Heart left ventricle (tissue), 16 donors: ENCODE data around the gene GATA6. TPM values are rescaled to one million over a fixed set of nuclear protein-coding genes. Genes with fewer than 3 reads are reported as not detected.
"Not testable (repeated sequence)": the region's sequence is repeated elsewhere in the genome, so short reads cannot be mapped to it uniquely, and the experiment has no call there.

Experiments used
- ATAC-seq, 4 donors: fragments of 200-7000 bp; cut with Tn5 transposase; one replicate each; pipeline ENCODE4 v1.9.1; 2020 to 2022; ENCODE audit warnings: moderate library complexity in 4 of 4, mild to moderate bottlenecking in 3 of 4, moderate number of reproducible peaks in 1 of 4
- DNase-seq, 5 donors: peaks; one replicate each; pipeline ENCODE4 v3.0.0-alpha.2; 2020
- H3K27ac ChIP-seq, 12 donors: fragments of 200-600 bp; sonication (generic) in 4 of 12; one replicate each; pipeline versions ENCODE4 v1.5.0 to v1.8.0; 2016 to 2022; ENCODE audit warnings: mild to moderate bottlenecking in 2 of 12
- H3K27me3 ChIP-seq, 9 donors: fragments of 200-600 bp; sonication (generic) in 2 of 9; one replicate each; pipeline versions ENCODE4 v1.5.1 to v1.8.0; 2016 to 2022; ENCODE audit warnings: mild to moderate bottlenecking in 3 of 9
- H3K36me3 ChIP-seq, 9 donors: fragments of 200-600 bp; sonication (generic) in 2 of 9; one replicate each; pipeline versions ENCODE4 v1.5.0 to v1.8.0; 2018 to 2022; ENCODE audit warnings: mild to moderate bottlenecking in 2 of 9
- H3K4me1 ChIP-seq, 12 donors: fragments of 200-600 bp; sonication (generic) in 4 of 12; one replicate each; pipeline versions ENCODE4 v1.5.0 to v1.8.0; 2016 to 2022; ENCODE audit warnings: mild to moderate bottlenecking in 3 of 12
- H3K4me3 ChIP-seq, 12 donors: fragments of 200-600 bp; sonication (generic) in 4 of 12; one replicate each; pipeline versions ENCODE4 v1.5.0 to v1.8.0; 2017 to 2022; ENCODE audit warnings: mild to moderate bottlenecking in 9 of 12, moderate library complexity in 4 of 12
- H3K9me3 ChIP-seq, 12 donors: fragments of 200-600 bp; sonication (generic) in 4 of 12; one replicate each; pipeline versions ENCODE4 v1.5.0 to v1.8.0; 2016 to 2022; ENCODE audit warnings: mild to moderate bottlenecking in 1 of 12
- POLR2A ChIP-seq, 2 donors: fragments of 450-650 bp; IDR thresholded peaks; one replicate each; pipeline ENCODE4 v1.6.1; 2017; ENCODE audit warnings: antibody characterized with exemption in 2 of 2, mild to moderate bottlenecking in 2 of 2, moderate library complexity in 2 of 2
- WGBS, 4 donors: extraction: QIAGEN DNeasy Blood & Tissue Kit in 2 of 4; methylation state at CpG; one replicate each; pipeline versions ENCODE4 v1.1.5 to v1.1.7; 2013 to 2018; 5-methylcytosine and 5-hydroxymethylcytosine counted together
- intact Hi-C, 10 donors: fragments of 100-400 bp; cut with DNase I; formaldehyde crosslinking; loops; one replicate each; pipeline versions ENCODE4 v1.11.1 to v1.14.2; 2022
- polyA plus RNA-seq, 2 donors: library from polyadenylated mRNA; stranded (reverse); fragments of 200-250 nt; gene quantifications; one replicate each; pipeline ENCODE4 v1.2.3, GENCODE V29; 2013
- total RNA-seq, 9 donors: library from RNA; depleted of rRNA in 2 of 9; stranded (reverse); fragments of >200 nt in 2 of 9; fragmentation: NEBNext Ultra II Directional in 3 of 9; extraction: Animal tissue kit (Norgen Biotek cat#: 25700) in 3 of 9; gene quantifications; one replicate each; pipeline versions ENCODE4 v1.1.0 to v1.2.4, GENCODE V29; 2016 to 2023
- TF ChIP-seq, protein P1 (sequence below), 12 donors: fragments of 200-600 bp; sonication (generic) in 4 of 12; IDR thresholded peaks; one replicate each; pipeline versions ENCODE4 v1.5.0 to v1.8.0; 2018 to 2022; ENCODE audit warnings: antibody characterized with exemption in 12 of 12, mild to moderate bottlenecking in 5 of 12
- donor health status: ischemic (EF 13 %, LVEDD 7.1; RV severe dilation, severe dysfunction).
- donor health status: healthy with polysubstance abuse.
- donor health status: DM: no; HTN: yes; CAD: no.
- donor health status: DM: no; HTN: no; CAD: no.
- donor health status: ischemic (EF 25% LVEDD 6.9; RV normal size, moderate dysfunction).
- donor health status: ischemic (EF 25% LVEDD 5.7; RV mildly dilated, moderate dysfunction).
- donor health status: healthy.
- donor health status: DM: yes; HTN: yes; CAD: no.
- donor health status: ischemic (EF 35%, LVEDD 5.7; RV mildly dilated, moderate dysfunction).
- donor health status: nonischemic (EF 11% LVEDD 7.7; RV severe dilation, severe dysfunction).
- donor health status: DM: yes; HTN: yes; CAD: no.
- donor health status: PGD.
- donor health status: ischemic (EF 29% LVEDD 5.4; RV normal size, mild dysfunction).
- donor health status: nonischemic (EF 23%, LVEDD 6.1; RV moderate dilation, normal function).

Gene GATA6
- total and polyA plus RNA-seq, 11 donors: 42.1 to 97.7 (median 74.9) TPM

DNA sequence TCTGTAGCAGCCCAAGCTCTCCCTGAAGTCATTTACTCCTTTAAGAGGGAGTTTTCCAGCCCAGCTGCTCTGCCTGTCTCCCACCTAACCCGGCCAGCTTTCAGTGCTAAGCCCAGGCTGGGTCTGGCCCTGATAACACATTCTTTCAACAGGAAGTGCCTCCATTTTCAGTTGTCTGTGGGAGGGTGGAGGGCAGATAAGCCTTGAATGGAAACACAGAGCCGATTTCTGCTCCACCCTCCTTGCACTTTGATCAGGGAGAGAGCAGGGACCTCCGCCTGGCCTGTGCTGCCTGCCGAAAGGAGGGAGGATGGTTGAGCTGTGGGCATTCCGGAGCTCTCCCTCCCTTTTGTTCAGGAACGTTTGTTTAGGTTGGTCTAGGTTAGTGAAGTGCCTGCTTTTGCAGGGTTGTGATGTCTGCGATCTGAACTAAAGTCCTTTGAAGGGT is 24.8 kb downstream of the GATA6 start:
- Histone ChIP-seq H3K27ac (peak overlapping the region; percentile 11 to 100 (median 81)), H3K4me3 (peak overlapping the region in 8 of 12 donors; percentile 3 to 40 (median 8)), H3K9me3 (no peaks in the 10 kb centered on the region), H3K27me3 (no peaks in the 10 kb centered on the region), H3K4me1 (peaks cover 8 to 98% (median 70%) of the 10 kb centered on the region in 12 donors), H3K36me3 (peaks cover 0 to 67% (median 3%) of the 10 kb centered on the region in 9 donors)
- DNase-seq (peak in 3 of 5 donors; percentile 51 to 60 (median 55)), ATAC-seq (peak; percentile 18 to 68 (median 50))
- intact Hi-C loops: loop anchor here in 4 of 10 donors (5.0 to 10.0 kb wide), 5 partner anchors 73 to 368 kb away; no protein-coding TSS in a partner anchor
- WGBS, 4 donors: 23 to 41% (median 37%) methylated on average over 6 to 7 of the region's 7 CpGs
- TF ChIP-seq, protein P1, sequence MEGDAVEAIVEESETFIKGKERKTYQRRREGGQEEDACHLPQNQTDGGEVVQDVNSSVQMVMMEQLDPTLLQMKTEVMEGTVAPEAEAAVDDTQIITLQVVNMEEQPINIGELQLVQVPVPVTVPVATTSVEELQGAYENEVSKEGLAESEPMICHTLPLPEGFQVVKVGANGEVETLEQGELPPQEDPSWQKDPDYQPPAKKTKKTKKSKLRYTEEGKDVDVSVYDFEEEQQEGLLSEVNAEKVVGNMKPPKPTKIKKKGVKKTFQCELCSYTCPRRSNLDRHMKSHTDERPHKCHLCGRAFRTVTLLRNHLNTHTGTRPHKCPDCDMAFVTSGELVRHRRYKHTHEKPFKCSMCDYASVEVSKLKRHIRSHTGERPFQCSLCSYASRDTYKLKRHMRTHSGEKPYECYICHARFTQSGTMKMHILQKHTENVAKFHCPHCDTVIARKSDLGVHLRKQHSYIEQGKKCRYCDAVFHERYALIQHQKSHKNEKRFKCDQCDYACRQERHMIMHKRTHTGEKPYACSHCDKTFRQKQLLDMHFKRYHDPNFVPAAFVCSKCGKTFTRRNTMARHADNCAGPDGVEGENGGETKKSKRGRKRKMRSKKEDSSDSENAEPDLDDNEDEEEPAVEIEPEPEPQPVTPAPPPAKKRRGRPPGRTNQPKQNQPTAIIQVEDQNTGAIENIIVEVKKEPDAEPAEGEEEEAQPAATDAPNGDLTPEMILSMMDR (IDR thresholded peaks at IDR 0.05): no peak
- no peak for TF ChIP-seq POLR2A (IDR thresholded peaks at IDR 0.05)

GRCh38 chr18:22195052-22195451 is 25.7 kb downstream of the GATA6 start:
- ATAC-seq: no peak
- DNase-seq: no peak

DNA sequence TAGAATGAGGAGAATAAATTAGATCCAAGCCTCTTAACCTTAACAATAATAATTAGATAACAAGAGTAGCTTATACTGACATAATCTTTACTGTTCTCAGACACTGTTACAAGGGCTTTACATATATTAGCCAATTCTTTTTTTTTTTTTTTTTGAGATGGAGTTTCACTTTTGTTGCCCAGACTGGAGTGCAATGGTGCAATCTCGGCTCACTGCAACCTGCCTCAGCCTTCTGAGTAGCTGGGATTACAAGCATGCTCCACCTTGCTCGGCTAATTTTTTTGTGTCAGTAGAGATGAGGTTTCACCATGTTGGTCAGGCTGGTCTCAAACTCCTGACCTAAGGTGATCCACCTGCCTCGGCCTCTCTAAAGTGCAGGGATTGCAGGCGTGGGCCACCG is 27.6 kb downstream of the GATA6 start:
- peaks cover 5 to 97% (median 61%) of the 10 kb centered on the region in 12 donors for H3K4me1 ChIP-seq
- intact Hi-C loops: loop anchor here in 1 of 10 donors (10.0 kb wide), 1 partner anchor 148 kb away; no protein-coding TSS in a partner anchor
- not testable (repeated sequence) for ATAC-seq, H3K9me3 ChIP-seq, DNase-seq, H3K27me3 ChIP-seq, H3K4me3 ChIP-seq
- WGBS, 4 donors: 63 to 77% (median 71%) methylated on average over 5 of the region's 5 CpGs
- peak overlapping the region in 11 of 12 donors; percentile 29 to 100 (median 62) for H3K27ac ChIP-seq
- H3K36me3 ChIP-seq: peaks cover 0 to 68% (median 20%) of the 10 kb centered on the region in 9 donors

More at GRCh38 chr18:22195052-22195451, 25.7 kb downstream of the GATA6 start:
- no peak for TF ChIP-seq POLR2A (IDR thresholded peaks at IDR 0.05)
- TF ChIP-seq, protein P1 (IDR thresholded peaks at IDR 0.05): no peak
- Histone ChIP-seq H3K4me1 (peaks cover 8 to 96% (median 65%) of the 10 kb centered on the region in 12 donors), H3K27ac (peak overlapping the region; percentile 11 to 100 (median 81)), H3K9me3 (no peaks in the 10 kb centered on the region), H3K36me3 (peaks cover 0 to 58% (median 3%) of the 10 kb centered on the region in 9 donors), H3K27me3 (no peaks in the 10 kb centered on the region), H3K4me3 (no peak overlapping the region)
- 45 to 69% (median 59%) methylated on average over 11 of the region's 11 CpGs for WGBS, 4 donors
- intact Hi-C loops: loop anchor here in 1 of 10 donors (10.0 kb wide), 1 partner anchor 150 kb away; no protein-coding TSS in a partner anchor

DNA sequence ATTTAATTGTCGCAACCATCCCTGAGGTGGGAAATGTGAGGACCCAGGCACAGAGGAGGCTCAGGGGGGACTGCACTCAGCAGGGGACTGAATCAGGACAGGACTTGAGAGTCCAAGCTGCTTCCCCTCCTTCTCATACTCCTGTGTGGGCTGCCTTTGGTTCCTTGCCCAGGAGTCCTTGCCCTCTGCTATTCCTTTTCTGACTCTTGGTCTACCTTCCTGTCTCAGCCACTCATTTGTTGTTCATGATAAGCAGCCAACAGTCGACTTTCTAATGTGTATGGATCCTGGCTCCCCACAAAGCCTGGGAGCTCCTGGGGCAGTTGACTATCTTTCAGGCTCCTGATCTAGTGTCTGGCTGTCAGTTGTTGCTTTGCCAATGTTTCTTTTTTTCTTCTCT is 28.3 kb downstream of the GATA6 start:
- intact Hi-C loops: loop anchor here in 1 of 10 donors (10.0 kb wide), 1 partner anchor 147 kb away; no protein-coding TSS in a partner anchor
- Histone ChIP-seq H3K4me1 (peaks cover 5 to 97% (median 64%) of the 10 kb centered on the region in 12 donors), H3K27me3 (no peaks in the 10 kb centered on the region), H3K36me3 (peaks cover 0 to 68% (median 21%) of the 10 kb centered on the region in 9 donors), H3K4me3 (no peak overlapping the region), H3K27ac (peak overlapping the region in 11 of 12 donors; percentile 29 to 100 (median 59)), H3K9me3 (no peaks in the 10 kb centered on the region)
- peak in 2 of 4 donors; percentile 5 for ATAC-seq
- no peak for DNase-seq
- WGBS, 4 donors: 50 to 68% (median 60%) methylated on average over 2 of the region's 2 CpGs
- TF ChIP-seq POLR2A (IDR thresholded peaks at IDR 0.05): no peak
- TF ChIP-seq, protein P1 (IDR thresholded peaks at IDR 0.05): no peak
